Smooth muscle cell (in vitro differentiated cells): Measurements from ENCODE around the gene CLCF1. TPM values are rescaled to one million over a fixed set of nuclear protein-coding genes. Genes with fewer than 3 reads are reported as not detected.

ENCODE experiments used
- DNase-seq: peaks from one replicate; lab custom pipeline; 2025; ENCODE audit not compliant: unreplicated experiment; lab: John Stamatoyannopoulos, UW
- H2AFZ ChIP-seq: fragments of 200-600 bp; sonication (generic); 2 replicates; pipeline ENCODE4 v1.6.0; 2016; ENCODE audit warnings: antibody characterized with exemption, low read depth, mild to moderate bottlenecking
- H3F3A ChIP-seq: fragments of 200-600 bp; sonication (generic); 2 replicates; pipeline ENCODE4 v1.6.0; 2017; ENCODE audit warnings: antibody characterized with exemption, low read depth
- H3K27ac ChIP-seq: fragments of 200-600 bp; sonication (generic); 2 replicates; pipeline ENCODE4 v1.5.1; 2016; ENCODE audit warnings: low read depth, mild to moderate bottlenecking
- H3K27me3 ChIP-seq: fragments of 200-600 bp; sonication (generic); 2 replicates; pipeline ENCODE4 v1.6.1; 2016; ENCODE audit warnings: low read depth, mild to moderate bottlenecking
- H3K36me3 ChIP-seq: fragments of 200-600 bp; sonication (generic); 2 replicates; pipeline ENCODE4 v1.5.1; 2016; ENCODE audit warnings: low read depth
- H3K4me1 ChIP-seq: fragments of 200-600 bp; sonication (generic); 2 replicates; pipeline ENCODE4 v1.5.1; 2016; ENCODE audit warnings: low read depth
- H3K4me2 ChIP-seq: fragments of 200-600 bp; sonication (generic); 2 replicates; pipeline ENCODE4 v1.6.0; 2016; ENCODE audit warnings: mild to moderate bottlenecking
- H3K4me3 ChIP-seq: fragments of 200-600 bp; sonication (generic); 2 replicates; pipeline ENCODE4 v1.5.1; 2016; ENCODE audit warnings: mild to moderate bottlenecking
- H3K79me2 ChIP-seq: fragments of 200-600 bp; sonication (generic); 2 replicates; pipeline ENCODE4 v1.6.0; 2016; ENCODE audit warnings: low read depth, mild to moderate bottlenecking
- H3K9ac ChIP-seq: fragments of 200-600 bp; sonication (generic); 2 replicates; pipeline ENCODE4 v1.6.0; 2016; ENCODE audit warnings: low read depth
- H3K9me3 ChIP-seq: fragments of 200-600 bp; sonication (generic); replicated peaks from 2 replicates; pipeline ENCODE4 v1.5.1; 2016; ENCODE audit warnings: low read depth
- H4K20me1 ChIP-seq: fragments of 200-600 bp; sonication (generic); 2 replicates; pipeline ENCODE4 v1.6.0; 2016; ENCODE audit warnings: low read depth
- WGBS: methylation state at CpG from one replicate; pipeline ENCODE4 v1.1.7; 2016; ENCODE audit warnings: low lambda C conversion rate; 5-methylcytosine and 5-hydroxymethylcytosine counted together
- polyA plus RNA-seq: library from polyadenylated mRNA; unstranded; fragments of >200 nt; fragmentation: Nextera tagmentation; extraction: Ambion mirVana; gene quantifications from 2 replicates; pipeline ENCODE4 v1.2.1, GENCODE V29; 2016
- total RNA-seq: library from RNA; depleted of rRNA; stranded (reverse); fragments of >200 nt; gene quantifications from 2 replicates; pipeline ENCODE4 v1.2.3, GENCODE V29; 2014
- TF ChIP-seq, protein P1 (sequence below): fragments of 200-600 bp; sonication (generic); IDR thresholded peaks from 2 replicates; pipeline ENCODE4 v1.5.1; 2017; ENCODE audit warnings: borderline replicate concordance, mild to moderate bottlenecking, antibody characterized with exemption; ENCODE audit not compliant: insufficient read depth, poor library complexity, severe bottlenecking

CLCF1 gene
- total and polyA plus RNA-seq, 2 experiments from 2014 or later: 6.2 to 12.2 TPM

- peaks cover 6% of the 10 kb centered on the region for H3K4me1 ChIP-seq
- no peaks in the 10 kb centered on the region for H3K36me3 ChIP-seq
- H3K27me3 ChIP-seq: peaks cover 14% of the 10 kb centered on the region
- H2AFZ ChIP-seq: no peak overlapping the region
- H3F3A ChIP-seq: no peaks in the 10 kb centered on the region
- H3K4me3 ChIP-seq: no peak overlapping the region
- TF ChIP-seq, protein P1, sequence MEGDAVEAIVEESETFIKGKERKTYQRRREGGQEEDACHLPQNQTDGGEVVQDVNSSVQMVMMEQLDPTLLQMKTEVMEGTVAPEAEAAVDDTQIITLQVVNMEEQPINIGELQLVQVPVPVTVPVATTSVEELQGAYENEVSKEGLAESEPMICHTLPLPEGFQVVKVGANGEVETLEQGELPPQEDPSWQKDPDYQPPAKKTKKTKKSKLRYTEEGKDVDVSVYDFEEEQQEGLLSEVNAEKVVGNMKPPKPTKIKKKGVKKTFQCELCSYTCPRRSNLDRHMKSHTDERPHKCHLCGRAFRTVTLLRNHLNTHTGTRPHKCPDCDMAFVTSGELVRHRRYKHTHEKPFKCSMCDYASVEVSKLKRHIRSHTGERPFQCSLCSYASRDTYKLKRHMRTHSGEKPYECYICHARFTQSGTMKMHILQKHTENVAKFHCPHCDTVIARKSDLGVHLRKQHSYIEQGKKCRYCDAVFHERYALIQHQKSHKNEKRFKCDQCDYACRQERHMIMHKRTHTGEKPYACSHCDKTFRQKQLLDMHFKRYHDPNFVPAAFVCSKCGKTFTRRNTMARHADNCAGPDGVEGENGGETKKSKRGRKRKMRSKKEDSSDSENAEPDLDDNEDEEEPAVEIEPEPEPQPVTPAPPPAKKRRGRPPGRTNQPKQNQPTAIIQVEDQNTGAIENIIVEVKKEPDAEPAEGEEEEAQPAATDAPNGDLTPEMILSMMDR: no peak
- H3K79me2 ChIP-seq: no peaks in the 10 kb centered on the region
- H3K27ac ChIP-seq: no peak overlapping the region
- H3K9ac ChIP-seq: no peak overlapping the region
- no peak overlapping the region for H3K4me2 ChIP-seq
- no peaks in the 10 kb centered on the region for H3K9me3 ChIP-seq
- no peak for DNase-seq
- WGBS: 51% methylated on average over 13 of the region's 13 CpGs
- H4K20me1 ChIP-seq: no peaks in the 10 kb centered on the region
Observed at GRCh38 chr11:67409781-67410368, 36.5 kb upstream of the CLCF1 start.

- Histone ChIP-seq H3K9me3 (no peaks in the 10 kb centered on the region), H3K4me3 (no peak overlapping the region), H3K27ac (no peak overlapping the region), H3K36me3 (no peaks in the 10 kb centered on the region), H4K20me1 (no peaks in the 10 kb centered on the region), H3K9ac (no peak overlapping the region), H3K79me2 (no peaks in the 10 kb centered on the region), H3K4me2 (no peak overlapping the region), H3K27me3 (peaks cover 12% of the 10 kb centered on the region), H3K4me1 (peaks cover 6% of the 10 kb centered on the region), H2AFZ (no peak overlapping the region), H3F3A (no peaks in the 10 kb centered on the region)
- TF ChIP-seq, protein P1: no peak
- DNase-seq: no peak
- 89% methylated on average over 20 of the region's 24 CpGs for WGBS
Observed at GRCh38 chr11:67409261-67409666, 35.9 kb upstream of the CLCF1 start.

DNA sequence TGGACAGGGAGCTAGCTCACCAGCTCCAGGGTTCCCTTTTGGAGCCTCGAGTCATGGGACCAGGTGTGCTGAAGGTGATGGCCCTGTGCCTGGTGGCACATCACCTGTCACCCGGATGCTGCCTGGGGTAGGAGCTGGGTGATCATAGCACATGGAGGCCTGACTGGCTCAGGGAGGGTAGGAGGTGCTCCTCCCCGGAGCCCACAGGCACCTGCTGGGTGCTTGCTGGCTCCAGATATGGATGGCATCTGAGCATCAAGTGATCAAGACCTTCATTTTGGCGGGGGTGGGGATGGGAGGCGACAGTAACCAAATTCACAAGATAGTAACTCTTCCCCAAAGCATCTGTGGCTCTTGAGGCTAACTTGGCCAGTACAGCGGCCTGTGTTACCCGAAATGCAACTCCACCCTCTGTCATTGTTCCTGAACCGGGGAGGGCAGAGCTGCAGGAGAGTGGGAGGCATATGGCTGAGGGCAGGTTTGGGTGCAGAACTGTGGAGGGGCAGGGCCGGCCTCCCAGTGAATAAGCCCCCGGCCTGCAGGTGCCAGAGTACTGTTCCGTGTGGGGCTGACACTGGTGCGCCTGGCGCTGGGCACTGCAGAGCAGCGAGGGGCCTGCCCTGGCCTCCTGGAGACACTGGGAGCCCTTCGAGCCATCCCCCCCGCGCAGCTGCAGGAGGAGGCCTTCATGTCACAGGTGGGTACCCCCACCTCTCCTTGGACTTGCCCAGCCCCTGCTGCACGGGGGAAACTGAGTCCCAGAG, 35.2 kb upstream of the CLCF1 start:
- 92% methylated on average over 18 of the region's 18 CpGs for WGBS
- H3K9me3 ChIP-seq: no peaks in the 10 kb centered on the region
- H3K4me2 ChIP-seq: no peak overlapping the region
- H3K4me3 ChIP-seq: no peak overlapping the region
- no peaks in the 10 kb centered on the region for H3K79me2 ChIP-seq
- H2AFZ ChIP-seq: no peak overlapping the region
- no peaks in the 10 kb centered on the region for H3K36me3 ChIP-seq
- H3K27me3 ChIP-seq: peaks cover 12% of the 10 kb centered on the region
- no peaks in the 10 kb centered on the region for H3F3A ChIP-seq
- no peaks in the 10 kb centered on the region for H4K20me1 ChIP-seq
- H3K9ac ChIP-seq: no peak overlapping the region
- no peak for DNase-seq
- TF ChIP-seq, protein P1: no peak
- no peak overlapping the region for H3K27ac ChIP-seq
- peaks cover 6% of the 10 kb centered on the region for H3K4me1 ChIP-seq

GRCh38 chr11:67407688-67408163, 34.3 kb upstream of the CLCF1 start:
- no peaks in the 10 kb centered on the region for H3K79me2 ChIP-seq
- H3F3A ChIP-seq: no peaks in the 10 kb centered on the region
- TF ChIP-seq, protein P1: no peak
- H3K27me3 ChIP-seq: peaks cover 10% of the 10 kb centered on the region
- no peaks in the 10 kb centered on the region for H3K36me3 ChIP-seq
- peaks cover 6% of the 10 kb centered on the region for H3K4me1 ChIP-seq
- WGBS: 83% methylated on average over 12 of the region's 12 CpGs
- H3K9ac ChIP-seq: no peak overlapping the region
- no peak overlapping the region for H3K27ac ChIP-seq
- no peak overlapping the region for H3K4me2 ChIP-seq
- H2AFZ ChIP-seq: no peak overlapping the region
- H4K20me1 ChIP-seq: no peaks in the 10 kb centered on the region
- H3K9me3 ChIP-seq: no peaks in the 10 kb centered on the region
- no peak for DNase-seq
- no peak overlapping the region for H3K4me3 ChIP-seq
